ENCODE measurements around the gene RAF1.

DNA sequence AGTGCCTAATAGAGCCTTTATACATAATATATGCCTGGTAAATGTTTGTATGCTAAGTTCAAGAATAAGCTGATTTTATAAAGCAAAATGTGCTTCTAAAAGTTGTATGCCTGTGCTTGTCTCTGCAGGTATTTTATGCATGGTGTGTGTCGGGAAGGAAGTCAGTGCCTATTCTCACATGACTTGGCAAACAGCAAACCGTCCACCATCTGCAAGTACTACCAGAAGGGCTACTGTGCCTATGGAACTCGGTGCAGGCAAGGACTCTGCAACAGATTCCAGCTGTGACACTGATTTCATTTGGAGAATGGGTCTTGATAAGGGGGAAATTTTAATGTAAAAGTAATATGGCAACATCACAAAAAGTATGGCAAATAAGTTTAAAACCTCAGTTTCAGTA lies 95.2 kb downstream of the RAF1 start:
- TF ChIP-seq, protein P1, sequence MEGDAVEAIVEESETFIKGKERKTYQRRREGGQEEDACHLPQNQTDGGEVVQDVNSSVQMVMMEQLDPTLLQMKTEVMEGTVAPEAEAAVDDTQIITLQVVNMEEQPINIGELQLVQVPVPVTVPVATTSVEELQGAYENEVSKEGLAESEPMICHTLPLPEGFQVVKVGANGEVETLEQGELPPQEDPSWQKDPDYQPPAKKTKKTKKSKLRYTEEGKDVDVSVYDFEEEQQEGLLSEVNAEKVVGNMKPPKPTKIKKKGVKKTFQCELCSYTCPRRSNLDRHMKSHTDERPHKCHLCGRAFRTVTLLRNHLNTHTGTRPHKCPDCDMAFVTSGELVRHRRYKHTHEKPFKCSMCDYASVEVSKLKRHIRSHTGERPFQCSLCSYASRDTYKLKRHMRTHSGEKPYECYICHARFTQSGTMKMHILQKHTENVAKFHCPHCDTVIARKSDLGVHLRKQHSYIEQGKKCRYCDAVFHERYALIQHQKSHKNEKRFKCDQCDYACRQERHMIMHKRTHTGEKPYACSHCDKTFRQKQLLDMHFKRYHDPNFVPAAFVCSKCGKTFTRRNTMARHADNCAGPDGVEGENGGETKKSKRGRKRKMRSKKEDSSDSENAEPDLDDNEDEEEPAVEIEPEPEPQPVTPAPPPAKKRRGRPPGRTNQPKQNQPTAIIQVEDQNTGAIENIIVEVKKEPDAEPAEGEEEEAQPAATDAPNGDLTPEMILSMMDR (conservative IDR thresholded peaks at IDR 0.05; ENCODE audit: low read depth in 2 of 2) = no peak
- TF ChIP-seq POLR2AphosphoS5 (IDR thresholded peaks at IDR 0.05; ENCODE audit: low read depth) (no peak), EZH2 (IDR thresholded peaks at IDR 0.05; ENCODE audit: low read depth, unreplicated experiment) (no peak), EZH2phosphoT487 (IDR thresholded peaks at IDR 0.05; ENCODE audit: unreplicated experiment) (no peak), NANOG (IDR thresholded peaks at IDR 0.05; ENCODE audit: borderline replicate concordance) (no peak), ZNF114 (CRISPR knock-in tag; IDR thresholded peaks at IDR 0.05) (no peak), CREB1 (CRISPR knock-in tag; IDR thresholded peaks at IDR 0.05; ENCODE audit: low read depth) (no peak), STAT1 (IDR thresholded peaks at IDR 0.05; ENCODE audit: unreplicated experiment) (no peak), JUNB (IDR thresholded peaks at IDR 0.05; ENCODE audit: unreplicated experiment) (no peak)
- TF ChIP-seq, protein P2, sequence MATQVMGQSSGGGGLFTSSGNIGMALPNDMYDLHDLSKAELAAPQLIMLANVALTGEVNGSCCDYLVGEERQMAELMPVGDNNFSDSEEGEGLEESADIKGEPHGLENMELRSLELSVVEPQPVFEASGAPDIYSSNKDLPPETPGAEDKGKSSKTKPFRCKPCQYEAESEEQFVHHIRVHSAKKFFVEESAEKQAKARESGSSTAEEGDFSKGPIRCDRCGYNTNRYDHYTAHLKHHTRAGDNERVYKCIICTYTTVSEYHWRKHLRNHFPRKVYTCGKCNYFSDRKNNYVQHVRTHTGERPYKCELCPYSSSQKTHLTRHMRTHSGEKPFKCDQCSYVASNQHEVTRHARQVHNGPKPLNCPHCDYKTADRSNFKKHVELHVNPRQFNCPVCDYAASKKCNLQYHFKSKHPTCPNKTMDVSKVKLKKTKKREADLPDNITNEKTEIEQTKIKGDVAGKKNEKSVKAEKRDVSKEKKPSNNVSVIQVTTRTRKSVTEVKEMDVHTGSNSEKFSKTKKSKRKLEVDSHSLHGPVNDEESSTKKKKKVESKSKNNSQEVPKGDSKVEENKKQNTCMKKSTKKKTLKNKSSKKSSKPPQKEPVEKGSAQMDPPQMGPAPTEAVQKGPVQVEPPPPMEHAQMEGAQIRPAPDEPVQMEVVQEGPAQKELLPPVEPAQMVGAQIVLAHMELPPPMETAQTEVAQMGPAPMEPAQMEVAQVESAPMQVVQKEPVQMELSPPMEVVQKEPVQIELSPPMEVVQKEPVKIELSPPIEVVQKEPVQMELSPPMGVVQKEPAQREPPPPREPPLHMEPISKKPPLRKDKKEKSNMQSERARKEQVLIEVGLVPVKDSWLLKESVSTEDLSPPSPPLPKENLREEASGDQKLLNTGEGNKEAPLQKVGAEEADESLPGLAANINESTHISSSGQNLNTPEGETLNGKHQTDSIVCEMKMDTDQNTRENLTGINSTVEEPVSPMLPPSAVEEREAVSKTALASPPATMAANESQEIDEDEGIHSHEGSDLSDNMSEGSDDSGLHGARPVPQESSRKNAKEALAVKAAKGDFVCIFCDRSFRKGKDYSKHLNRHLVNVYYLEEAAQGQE (IDR thresholded peaks at IDR 0.05; ENCODE audit: unreplicated experiment) = no peak
- TF ChIP-seq, protein P3, sequence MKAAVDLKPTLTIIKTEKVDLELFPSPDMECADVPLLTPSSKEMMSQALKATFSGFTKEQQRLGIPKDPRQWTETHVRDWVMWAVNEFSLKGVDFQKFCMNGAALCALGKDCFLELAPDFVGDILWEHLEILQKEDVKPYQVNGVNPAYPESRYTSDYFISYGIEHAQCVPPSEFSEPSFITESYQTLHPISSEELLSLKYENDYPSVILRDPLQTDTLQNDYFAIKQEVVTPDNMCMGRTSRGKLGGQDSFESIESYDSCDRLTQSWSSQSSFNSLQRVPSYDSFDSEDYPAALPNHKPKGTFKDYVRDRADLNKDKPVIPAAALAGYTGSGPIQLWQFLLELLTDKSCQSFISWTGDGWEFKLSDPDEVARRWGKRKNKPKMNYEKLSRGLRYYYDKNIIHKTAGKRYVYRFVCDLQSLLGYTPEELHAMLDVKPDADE (IDR thresholded peaks at IDR 0.05) = no peak
